Stimulated activated memory B cell treated with anti-CD40 and anti-IgM and Interleukin-4, amounts not matched to agents 10 μg/mL and 1 μg/mL and 100 μg/mL, for 72 hours (primary cell): ENCODE data around the gene DAB2.

Source experiments
- ATAC-seq: fragments of 150-1000 bp; cut with Tn5 transposase; 2 replicates; pipeline ENCODE4 v1.10.0; 2021
- H3K27ac Mint-ChIP-seq: one replicate; pipeline ENCODE4 v1.8.0; 2022; ENCODE audit warnings: mild to moderate bottlenecking, mixed read lengths
- H3K27me3 Mint-ChIP-seq: one replicate; pipeline ENCODE4 v1.8.0; 2022; ENCODE audit warnings: mixed read lengths
- H3K36me3 Mint-ChIP-seq: one replicate; pipeline ENCODE4 v1.8.0; 2022; ENCODE audit warnings: mixed read lengths
- H3K4me1 Mint-ChIP-seq: one replicate; pipeline ENCODE4 v1.8.0; 2022; ENCODE audit warnings: mixed read lengths
- H3K4me3 Mint-ChIP-seq: one replicate; pipeline ENCODE4 v1.8.0; 2022; ENCODE audit warnings: mild to moderate bottlenecking, moderate library complexity, mixed read lengths
- H3K9me3 Mint-ChIP-seq: one replicate; pipeline ENCODE4 v1.8.0; 2022; ENCODE audit warnings: mixed read lengths

DAB2 gene

DNA sequence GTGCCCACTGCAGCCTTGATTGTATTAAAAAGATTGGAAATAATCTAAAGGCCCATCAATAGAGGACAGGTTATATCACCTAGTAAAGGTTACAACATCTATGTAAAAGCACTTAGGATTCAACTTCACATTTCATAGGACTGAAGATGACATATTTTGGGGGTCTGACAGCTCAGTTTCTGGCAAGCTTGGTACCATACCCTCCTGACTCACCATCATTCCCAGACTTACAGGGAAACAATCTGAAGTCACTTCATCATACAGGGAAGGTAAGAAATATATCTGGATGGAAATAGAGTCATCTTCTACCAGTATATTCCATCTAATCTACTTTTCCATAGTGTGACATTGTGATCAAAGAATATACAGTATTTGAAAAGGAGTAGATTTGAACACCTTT lies 28.8 kb upstream of the DAB2 start:
- H3K4me1 Mint-ChIP-seq = peaks cover 16% of the 10 kb centered on the region
- no peaks in the 10 kb centered on the region for H3K9me3 Mint-ChIP-seq
- no peak for ATAC-seq
- no peaks in the 10 kb centered on the region for H3K27me3 Mint-ChIP-seq
- no peaks in the 10 kb centered on the region for H3K36me3 Mint-ChIP-seq
- H3K27ac Mint-ChIP-seq = no peak overlapping the region
- H3K4me3 Mint-ChIP-seq = no peak overlapping the region

DNA sequence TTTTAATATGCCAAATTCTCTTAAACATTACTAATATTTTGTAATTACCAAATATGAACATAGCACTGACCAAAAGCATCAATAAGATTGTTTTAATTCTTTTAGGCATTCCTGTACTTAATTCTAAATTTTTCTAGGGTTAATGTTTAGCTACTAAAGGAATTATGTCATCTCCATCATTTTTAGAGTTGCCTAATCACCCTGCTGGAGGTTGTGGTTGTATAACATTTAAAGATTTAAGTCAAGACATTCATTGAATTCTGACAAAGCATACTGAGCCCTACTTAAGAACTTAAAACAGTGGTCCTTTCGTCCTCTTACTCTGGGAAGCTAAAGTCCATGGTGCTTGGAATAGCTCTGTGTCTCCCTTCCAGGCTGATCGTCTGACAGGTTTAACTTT lies 28.1 kb upstream of the DAB2 start:
- no peaks in the 10 kb centered on the region for H3K27me3 Mint-ChIP-seq
- H3K4me1 Mint-ChIP-seq = peaks cover 16% of the 10 kb centered on the region
- H3K27ac Mint-ChIP-seq = no peak overlapping the region
- H3K9me3 Mint-ChIP-seq = no peaks in the 10 kb centered on the region
- H3K36me3 Mint-ChIP-seq = no peaks in the 10 kb centered on the region
- no peak for ATAC-seq
- H3K4me3 Mint-ChIP-seq = no peak overlapping the region

DNA sequence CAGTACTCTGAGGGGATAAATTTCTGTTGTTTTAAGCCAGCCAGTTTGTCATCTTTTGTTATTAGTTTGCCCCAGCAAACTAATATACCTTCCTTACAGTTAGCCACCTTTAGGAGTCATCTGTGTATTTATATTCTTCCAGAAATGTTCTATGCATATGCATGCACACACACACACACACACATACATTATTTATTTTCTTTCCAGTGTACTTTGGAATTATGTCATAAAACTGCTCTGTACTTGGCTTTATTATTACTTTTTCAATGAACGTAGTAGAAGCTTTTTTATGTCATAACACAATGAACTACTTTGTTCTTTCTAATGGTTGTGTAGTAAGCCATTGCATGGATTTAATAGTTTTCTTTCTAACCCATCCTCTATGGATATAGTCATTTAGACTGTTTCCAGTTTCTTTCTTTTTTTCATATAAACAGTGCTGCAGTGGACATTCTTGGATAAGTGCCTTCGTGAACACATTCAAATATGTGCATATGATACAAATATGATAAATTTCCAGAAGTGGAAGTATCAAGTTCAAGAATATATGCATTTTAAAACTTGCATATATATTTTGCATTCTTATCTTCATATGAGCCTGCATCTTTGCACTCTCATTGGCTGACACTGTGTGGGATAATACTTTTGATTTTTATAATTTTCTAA lies 26.6 kb upstream of the DAB2 start:
- Mint-ChIP-seq H3K4me1 (peaks cover 11% of the 10 kb centered on the region), H3K36me3 (no peaks in the 10 kb centered on the region), H3K9me3 (no peaks in the 10 kb centered on the region), H3K4me3 (no peak overlapping the region), H3K27me3 (no peaks in the 10 kb centered on the region), H3K27ac (no peak overlapping the region)
- no peak for ATAC-seq

DNA sequence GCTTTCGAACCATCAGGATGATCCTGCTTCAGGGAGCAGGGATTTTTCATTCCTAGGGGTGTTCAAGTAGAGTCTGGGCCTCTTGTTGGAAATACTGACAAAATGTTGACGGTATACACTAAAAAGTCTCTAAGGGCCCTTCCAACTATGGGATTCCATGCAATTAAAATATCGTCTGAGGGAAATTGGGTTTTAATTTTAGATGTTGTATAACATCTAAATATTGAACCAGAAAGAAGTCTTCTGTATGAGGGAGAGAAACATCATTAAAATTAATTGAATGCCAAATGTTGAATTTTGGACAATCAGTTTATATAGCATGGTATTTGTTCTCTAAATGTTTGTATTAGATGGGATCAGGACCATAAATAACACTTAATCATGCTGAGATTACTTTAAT lies 25.7 kb upstream of the DAB2 start:
- ATAC-seq = no peak
- H3K27ac Mint-ChIP-seq = no peak overlapping the region

DNA sequence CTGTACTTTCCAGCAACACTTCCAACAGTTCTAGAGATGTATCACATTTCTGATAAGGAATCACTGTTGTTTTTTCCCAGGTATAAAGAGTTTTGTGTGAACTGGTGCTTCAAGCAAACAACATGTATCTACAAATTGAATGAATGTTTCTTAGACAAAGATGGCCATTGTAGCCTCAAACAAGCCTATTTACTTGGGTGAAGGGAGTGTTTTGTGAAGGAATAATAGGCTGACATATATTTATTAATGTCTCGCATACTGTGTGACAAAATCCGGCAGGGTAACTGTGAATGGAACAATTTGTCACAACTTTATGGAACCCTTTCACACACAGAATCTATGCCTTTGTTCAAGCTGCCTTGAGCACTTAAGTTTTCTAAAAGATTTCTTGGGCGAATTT lies 24.8 kb upstream of the DAB2 start:
- Mint-ChIP-seq H3K27me3 (no peaks in the 10 kb centered on the region), H3K27ac (no peak overlapping the region), H3K4me1 (no peaks in the 10 kb centered on the region), H3K9me3 (no peaks in the 10 kb centered on the region), H3K4me3 (no peak overlapping the region), H3K36me3 (no peaks in the 10 kb centered on the region)
- ATAC-seq = no peak

More for the DNA sequence above, 25.7 kb upstream of the DAB2 start:
- Mint-ChIP-seq H3K9me3 (no peaks in the 10 kb centered on the region), H3K36me3 (no peaks in the 10 kb centered on the region), H3K27me3 (no peaks in the 10 kb centered on the region), H3K4me3 (no peak overlapping the region), H3K4me1 (peaks cover 2% of the 10 kb centered on the region)

DNA sequence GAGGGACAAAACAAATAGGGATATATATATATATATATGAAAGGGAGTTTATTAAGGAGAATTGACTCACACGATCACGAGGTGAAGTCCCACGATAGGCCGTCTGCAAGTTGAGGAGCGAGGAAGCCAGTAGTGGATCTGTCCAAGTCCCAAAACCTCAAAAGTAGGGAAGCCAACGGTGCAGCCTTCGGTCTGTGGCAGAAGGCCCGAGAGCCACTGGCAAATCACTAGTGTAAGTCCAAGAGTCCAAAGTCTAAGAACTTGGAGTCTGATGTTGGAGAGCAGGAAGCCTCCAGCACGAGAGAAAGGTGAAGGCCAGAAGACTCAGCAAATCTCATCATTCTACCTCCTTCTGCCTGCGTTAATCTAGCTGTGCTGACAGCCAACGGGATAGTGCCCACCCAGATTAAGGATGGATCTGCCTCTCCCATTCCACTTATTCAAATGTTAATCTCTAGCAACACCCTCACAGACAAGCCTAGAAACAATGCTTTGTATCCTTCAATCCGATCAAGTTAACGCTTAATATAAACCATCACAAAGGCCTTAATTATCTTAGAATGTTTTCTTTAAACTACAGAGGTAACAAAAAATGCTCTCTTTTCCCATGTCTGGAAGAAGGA lies 23.8 kb upstream of the DAB2 start:
- Mint-ChIP-seq H3K27ac (no peak overlapping the region), H3K27me3 (no peaks in the 10 kb centered on the region), H3K9me3 (no peaks in the 10 kb centered on the region), H3K36me3 (no peaks in the 10 kb centered on the region), H3K4me3 (no peak overlapping the region), H3K4me1 (no peaks in the 10 kb centered on the region)
- no peak for ATAC-seq

DNA sequence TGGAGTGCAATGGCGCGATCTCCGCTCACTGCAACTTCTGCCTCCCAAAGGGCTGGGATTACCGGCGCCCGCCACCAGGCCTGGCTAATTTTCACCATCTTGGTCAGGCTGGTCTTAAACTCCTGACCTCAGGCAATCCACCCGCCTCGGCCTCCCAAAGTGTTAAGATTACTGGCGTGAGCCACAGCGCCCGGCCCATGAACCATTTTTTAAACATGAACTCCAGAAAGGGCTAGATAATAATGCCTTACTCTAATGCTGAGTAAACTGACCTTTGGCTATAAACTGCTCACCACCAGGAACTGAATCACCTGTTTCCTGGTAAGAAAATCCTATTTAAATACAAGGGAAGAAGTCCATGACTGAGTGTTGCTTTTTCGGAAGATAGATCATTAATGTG lies 23.2 kb upstream of the DAB2 start:
- ATAC-seq = no peak
- Mint-ChIP-seq H3K36me3 (no peaks in the 10 kb centered on the region), H3K4me1 (no peaks in the 10 kb centered on the region), H3K9me3 (no peaks in the 10 kb centered on the region), H3K4me3 (no peak overlapping the region), H3K27ac (no peak overlapping the region), H3K27me3 (no peaks in the 10 kb centered on the region)

DNA sequence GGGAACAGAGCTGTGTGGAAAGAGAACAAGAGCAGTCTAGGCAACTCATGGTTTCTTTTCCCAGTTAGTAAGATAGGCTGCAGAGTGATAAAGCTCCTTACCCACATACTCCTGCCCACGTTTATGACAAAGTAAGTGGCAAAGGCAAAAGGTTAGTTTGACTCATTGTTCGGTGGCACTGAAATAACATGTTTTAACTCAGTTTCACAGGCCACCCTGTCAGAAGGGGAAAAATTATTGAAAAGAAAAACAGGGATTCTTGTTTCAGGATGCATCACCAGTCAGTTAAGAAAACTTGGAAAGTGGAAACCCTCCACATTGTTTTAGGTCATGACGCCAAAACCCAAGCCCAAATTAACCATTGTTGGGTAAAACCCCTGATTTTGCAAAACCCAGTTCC lies 22.3 kb upstream of the DAB2 start:
- Mint-ChIP-seq H3K36me3 (no peaks in the 10 kb centered on the region), H3K9me3 (no peaks in the 10 kb centered on the region), H3K27ac (no peak overlapping the region), H3K4me3 (no peak overlapping the region), H3K4me1 (no peaks in the 10 kb centered on the region), H3K27me3 (no peaks in the 10 kb centered on the region)
- ATAC-seq = no peak

DNA sequence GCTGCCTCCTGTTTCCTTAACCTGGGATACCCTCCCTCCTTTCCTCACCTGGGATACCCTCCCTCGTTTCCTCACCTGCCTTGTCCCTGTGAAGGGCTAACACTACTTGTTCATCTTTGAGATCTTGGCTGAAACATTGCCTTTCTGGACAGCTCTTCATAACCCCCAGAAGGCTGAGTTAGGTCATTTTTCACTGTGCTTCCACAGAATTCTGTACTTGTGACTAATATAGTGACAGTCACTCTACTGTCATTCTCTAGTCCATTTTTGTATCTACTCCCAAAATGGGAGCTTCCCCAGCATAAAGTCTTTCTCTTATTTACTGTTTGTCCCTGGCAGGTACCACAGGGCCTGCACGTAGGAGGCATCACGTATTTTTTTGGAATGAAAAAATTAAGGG lies 21.5 kb upstream of the DAB2 start:
- H3K4me1 Mint-ChIP-seq = no peaks in the 10 kb centered on the region
- H3K27me3 Mint-ChIP-seq = no peaks in the 10 kb centered on the region
- ATAC-seq = no peak
- no peaks in the 10 kb centered on the region for H3K36me3 Mint-ChIP-seq
- H3K9me3 Mint-ChIP-seq = no peaks in the 10 kb centered on the region
- H3K4me3 Mint-ChIP-seq = no peak overlapping the region
- no peak overlapping the region for H3K27ac Mint-ChIP-seq

DNA sequence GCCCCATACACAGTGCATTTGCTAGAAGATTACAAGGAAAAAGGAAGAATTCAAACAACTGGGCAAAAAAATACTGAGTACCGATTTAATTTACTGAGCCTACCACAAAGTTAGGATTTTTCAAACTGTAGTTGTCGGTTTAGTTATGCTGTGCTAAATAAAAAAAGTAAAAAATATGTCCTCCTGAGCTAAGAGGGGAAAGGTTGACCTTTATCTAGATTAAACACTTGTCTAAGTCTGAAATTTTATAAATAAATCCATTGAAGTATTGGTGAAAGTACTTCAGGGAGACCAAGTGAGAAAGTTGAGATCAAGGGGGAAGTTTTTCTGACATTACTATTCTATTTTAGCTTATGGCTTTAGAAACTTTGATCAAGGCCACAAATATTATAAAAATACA lies 19.1 kb upstream of the DAB2 start:
- Mint-ChIP-seq H3K9me3 (no peaks in the 10 kb centered on the region), H3K4me1 (no peaks in the 10 kb centered on the region), H3K27ac (no peak overlapping the region), H3K4me3 (no peak overlapping the region), H3K27me3 (no peaks in the 10 kb centered on the region), H3K36me3 (no peaks in the 10 kb centered on the region)
- ATAC-seq = no peak

DNA sequence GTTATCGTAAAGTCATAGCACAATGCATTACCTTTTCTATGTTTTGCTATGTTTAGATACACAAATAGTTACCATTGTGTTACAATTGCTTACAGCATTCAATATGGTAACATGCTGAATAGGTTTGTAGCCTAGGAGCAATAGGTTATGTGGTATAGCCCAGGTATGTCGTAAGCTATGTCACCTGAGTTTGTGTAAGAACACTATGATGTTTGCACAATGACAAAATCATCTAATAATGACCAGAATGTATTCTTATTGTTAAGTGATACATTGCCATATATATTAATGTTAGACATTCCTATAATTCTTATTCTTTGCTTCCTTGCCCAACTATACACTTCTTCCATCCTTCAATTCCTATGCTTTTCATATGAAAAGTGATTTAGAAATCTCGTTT lies 18.2 kb upstream of the DAB2 start:
- no peak for ATAC-seq
- H3K27me3 Mint-ChIP-seq = no peaks in the 10 kb centered on the region
- H3K4me3 Mint-ChIP-seq = no peak overlapping the region
- no peaks in the 10 kb centered on the region for H3K4me1 Mint-ChIP-seq
- no peak overlapping the region for H3K27ac Mint-ChIP-seq
- H3K36me3 Mint-ChIP-seq = no peaks in the 10 kb centered on the region
- H3K9me3 Mint-ChIP-seq = no peaks in the 10 kb centered on the region

DNA sequence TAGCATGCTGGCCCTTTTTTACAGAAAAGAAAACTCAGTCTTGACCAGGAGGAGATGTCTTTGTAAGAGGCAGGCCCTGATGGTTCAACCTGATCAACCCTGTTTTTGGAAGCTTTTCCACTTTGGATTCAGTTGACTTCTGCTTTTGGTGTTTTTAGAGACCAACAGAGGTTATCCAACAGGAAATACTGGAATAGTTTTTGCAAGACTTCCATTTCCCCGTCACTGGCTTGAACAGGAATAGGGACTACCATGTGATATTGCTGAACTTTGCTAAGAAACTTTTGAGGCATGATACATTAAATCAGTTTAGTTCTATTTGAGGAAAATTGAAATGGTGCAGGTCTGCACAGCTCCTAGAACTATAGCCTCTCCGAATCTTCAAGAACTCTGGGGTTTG lies 17.1 kb upstream of the DAB2 start:
- no peaks in the 10 kb centered on the region for H3K27me3 Mint-ChIP-seq
- no peaks in the 10 kb centered on the region for H3K9me3 Mint-ChIP-seq
- no peak overlapping the region for H3K27ac Mint-ChIP-seq
- H3K4me1 Mint-ChIP-seq = no peaks in the 10 kb centered on the region
- ATAC-seq = no peak
- H3K4me3 Mint-ChIP-seq = no peak overlapping the region
- no peaks in the 10 kb centered on the region for H3K36me3 Mint-ChIP-seq

DNA sequence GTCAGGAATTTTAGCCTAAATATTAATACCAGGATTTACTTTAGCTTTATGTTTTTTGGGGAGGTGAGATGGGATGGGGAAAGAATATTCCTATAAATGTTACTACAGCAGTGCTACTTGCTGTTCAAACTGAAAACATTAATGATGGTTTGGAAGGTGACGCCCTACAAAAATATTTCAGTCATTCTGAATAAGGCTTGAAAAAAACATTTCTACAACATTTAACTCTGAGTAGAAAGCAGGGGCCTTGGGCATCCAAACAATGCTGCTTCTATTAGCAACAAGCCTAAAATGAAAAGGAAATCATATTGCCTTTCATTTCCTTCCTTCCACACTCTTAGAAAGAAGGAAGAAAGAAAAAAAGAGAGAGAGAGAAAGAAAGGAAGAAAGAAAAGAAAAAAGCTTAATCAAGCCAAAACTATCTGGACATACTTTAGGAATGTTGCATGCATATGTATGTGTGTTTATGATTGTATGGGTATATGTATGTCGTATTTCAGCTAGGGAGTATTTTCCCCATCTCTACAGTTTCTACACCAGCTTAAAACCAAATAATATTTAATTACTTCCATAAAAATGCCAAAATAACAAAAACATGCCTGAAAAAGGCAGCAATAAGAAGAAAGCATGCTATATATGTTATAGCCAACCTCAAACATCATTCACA lies 16.3 kb upstream of the DAB2 start:
- Mint-ChIP-seq H3K27me3 (no peaks in the 10 kb centered on the region), H3K27ac (no peak overlapping the region), H3K4me3 (no peak overlapping the region), H3K36me3 (no peaks in the 10 kb centered on the region), H3K4me1 (no peaks in the 10 kb centered on the region), H3K9me3 (no peaks in the 10 kb centered on the region)
- no peak for ATAC-seq

DNA sequence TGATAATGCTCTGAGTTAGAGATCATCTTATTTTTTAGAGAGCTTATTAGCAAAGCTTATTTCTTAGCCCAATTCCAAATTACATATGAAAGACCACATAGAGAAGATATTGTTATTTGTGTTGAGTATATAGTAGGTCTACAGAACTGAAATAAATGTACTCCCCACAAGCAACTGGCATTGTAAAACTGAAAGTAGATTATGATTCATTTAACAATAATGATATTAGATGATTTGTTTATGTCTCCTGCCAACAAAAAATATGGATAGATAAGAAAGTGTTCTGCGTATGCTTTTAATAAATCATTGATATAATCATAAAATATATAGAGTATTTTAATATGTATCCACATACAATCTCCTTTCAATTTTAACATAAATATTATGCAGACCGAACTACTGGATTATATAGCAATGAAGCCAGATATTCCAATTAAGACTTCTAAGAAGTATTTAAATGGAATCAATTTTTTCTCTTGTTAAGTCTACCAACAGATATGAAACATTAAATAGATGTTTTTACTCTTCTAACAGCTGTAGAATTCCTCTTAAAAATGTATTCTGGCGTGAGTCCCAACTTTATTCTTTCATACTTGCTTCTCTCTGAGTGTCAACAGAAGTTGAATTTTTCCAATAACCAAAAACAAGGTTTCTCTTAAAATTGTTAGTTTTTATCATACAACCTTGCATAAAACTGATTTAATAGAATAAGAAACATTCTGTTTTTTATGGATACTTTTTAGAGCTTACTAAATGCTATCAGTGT lies 15.6 kb upstream of the DAB2 start:
- no peak overlapping the region for H3K27ac Mint-ChIP-seq
- no peaks in the 10 kb centered on the region for H3K36me3 Mint-ChIP-seq
- no peak overlapping the region for H3K4me3 Mint-ChIP-seq
- H3K4me1 Mint-ChIP-seq = no peaks in the 10 kb centered on the region
- no peaks in the 10 kb centered on the region for H3K9me3 Mint-ChIP-seq
- ATAC-seq = no peak
- no peaks in the 10 kb centered on the region for H3K27me3 Mint-ChIP-seq

DNA sequence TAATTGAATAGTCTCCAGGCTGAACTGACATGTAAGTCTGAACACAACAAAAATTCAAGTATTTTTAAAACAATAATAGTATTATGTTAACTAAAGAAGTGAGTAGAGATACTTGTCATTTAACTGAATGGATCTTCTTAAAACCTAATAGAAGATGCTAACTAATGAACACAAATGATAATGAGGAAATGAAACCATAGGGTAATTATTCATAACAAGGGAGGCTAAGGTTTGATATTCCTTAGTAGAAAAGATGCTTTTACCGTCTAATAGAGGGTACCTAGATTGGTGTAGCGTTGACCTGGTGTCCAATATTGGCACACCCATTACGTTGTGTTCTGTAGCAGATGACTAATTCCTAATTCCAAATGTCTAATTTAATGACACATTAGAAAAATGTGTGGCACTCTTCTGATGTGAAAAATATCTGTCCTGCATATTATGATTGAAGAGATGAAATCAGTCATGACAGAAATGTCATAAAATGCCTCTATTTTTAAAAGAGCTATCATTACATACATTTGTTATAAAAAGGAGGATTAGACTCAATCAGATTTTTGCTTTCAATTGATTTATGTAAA lies 14.9 kb upstream of the DAB2 start:
- H3K36me3 Mint-ChIP-seq = no peaks in the 10 kb centered on the region
- no peak overlapping the region for H3K4me3 Mint-ChIP-seq
- no peak for ATAC-seq
- no peaks in the 10 kb centered on the region for H3K4me1 Mint-ChIP-seq
- H3K27ac Mint-ChIP-seq = no peak overlapping the region
- no peaks in the 10 kb centered on the region for H3K9me3 Mint-ChIP-seq
- no peaks in the 10 kb centered on the region for H3K27me3 Mint-ChIP-seq
